ENCODE measurements around the gene CNIH3. TPM values are rescaled to one million over a fixed set of nuclear protein-coding genes. Genes with fewer than 3 reads are reported as not detected.

Gene CNIH3
- total RNA-seq, 4 donors from 2014 or later: 6.2 to 6.3 TPM; not detected in 2

DNA sequence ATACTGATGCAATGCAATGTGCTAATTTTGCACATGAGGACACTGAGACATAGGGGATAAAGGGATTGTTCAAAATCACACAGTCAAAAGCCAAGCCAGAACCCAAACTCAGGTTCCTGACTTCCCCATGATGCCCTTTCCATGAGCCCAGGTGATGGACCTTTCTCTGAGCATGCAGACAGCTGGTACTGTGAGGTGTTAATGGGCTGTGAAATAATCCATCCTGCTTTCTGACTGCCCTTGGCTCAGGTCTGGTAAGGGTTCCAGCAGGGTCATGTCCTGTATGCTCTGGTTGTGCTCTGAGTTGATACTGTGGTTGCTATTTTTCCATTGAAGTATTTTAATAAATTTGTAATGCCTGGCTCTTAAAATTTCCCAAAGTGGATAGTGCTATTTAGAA is 50.0 kb downstream of the CNIH3 start:
- H3K4me1 ChIP-seq: no peaks in the 10 kb centered on the region
- no peaks in the 10 kb centered on the region for H3K36me3 ChIP-seq
- no peak overlapping the region for H3K27ac ChIP-seq
- H3K27me3 ChIP-seq: no peaks in the 10 kb centered on the region
- TF ChIP-seq, protein P1, sequence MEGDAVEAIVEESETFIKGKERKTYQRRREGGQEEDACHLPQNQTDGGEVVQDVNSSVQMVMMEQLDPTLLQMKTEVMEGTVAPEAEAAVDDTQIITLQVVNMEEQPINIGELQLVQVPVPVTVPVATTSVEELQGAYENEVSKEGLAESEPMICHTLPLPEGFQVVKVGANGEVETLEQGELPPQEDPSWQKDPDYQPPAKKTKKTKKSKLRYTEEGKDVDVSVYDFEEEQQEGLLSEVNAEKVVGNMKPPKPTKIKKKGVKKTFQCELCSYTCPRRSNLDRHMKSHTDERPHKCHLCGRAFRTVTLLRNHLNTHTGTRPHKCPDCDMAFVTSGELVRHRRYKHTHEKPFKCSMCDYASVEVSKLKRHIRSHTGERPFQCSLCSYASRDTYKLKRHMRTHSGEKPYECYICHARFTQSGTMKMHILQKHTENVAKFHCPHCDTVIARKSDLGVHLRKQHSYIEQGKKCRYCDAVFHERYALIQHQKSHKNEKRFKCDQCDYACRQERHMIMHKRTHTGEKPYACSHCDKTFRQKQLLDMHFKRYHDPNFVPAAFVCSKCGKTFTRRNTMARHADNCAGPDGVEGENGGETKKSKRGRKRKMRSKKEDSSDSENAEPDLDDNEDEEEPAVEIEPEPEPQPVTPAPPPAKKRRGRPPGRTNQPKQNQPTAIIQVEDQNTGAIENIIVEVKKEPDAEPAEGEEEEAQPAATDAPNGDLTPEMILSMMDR (IDR thresholded peaks at IDR 0.05): no peak
- no peak for TF ChIP-seq POLR2A (IDR thresholded peaks at IDR 0.05)
- H3K9me3 ChIP-seq: no peaks in the 10 kb centered on the region
- DNase-seq: no peak
- intact Hi-C loops (cut with DNase I; ENCODE audit: low total_unique reads): no loop called here
- no peak overlapping the region for H3K4me3 ChIP-seq

- Histone ChIP-seq H3K36me3 (no peaks in the 10 kb centered on the region), H3K4me1 (no peaks in the 10 kb centered on the region), H3K9me3 (no peaks in the 10 kb centered on the region), H3K27ac (no peak overlapping the region), H3K27me3 (no peaks in the 10 kb centered on the region), H3K4me3 (no peak overlapping the region)
- DNase-seq: no peak
- intact Hi-C loops (cut with DNase I; ENCODE audit: low total_unique reads): no loop called here
- TF ChIP-seq, protein P1 (IDR thresholded peaks at IDR 0.05): no peak
- TF ChIP-seq POLR2A (IDR thresholded peaks at IDR 0.05): no peak
Measured at GRCh38 chr1:224666913-224667312, 50.8 kb downstream of the CNIH3 start.

DNA sequence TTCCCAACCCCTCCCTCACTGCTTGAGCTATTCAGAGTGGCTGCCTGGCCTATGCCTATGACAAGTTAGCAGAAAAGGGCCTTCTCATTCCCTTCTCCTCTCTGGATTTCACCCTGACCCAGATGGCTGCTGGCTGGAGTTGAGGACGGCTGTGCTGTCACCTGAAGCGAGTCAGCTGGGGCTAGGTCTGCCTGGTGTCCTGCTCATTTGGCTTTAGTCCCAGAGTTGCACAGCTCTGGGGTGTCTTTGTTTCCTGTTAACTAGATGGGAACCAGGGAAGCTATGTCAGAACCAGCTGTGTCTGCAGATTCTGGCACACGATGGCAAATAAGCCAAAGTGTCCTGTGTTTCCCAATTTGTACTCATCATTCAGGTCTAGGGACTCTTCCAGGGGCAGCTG is 52.9 kb downstream of the CNIH3 start:
- intact Hi-C loops (cut with DNase I; ENCODE audit: low total_unique reads): no loop called here

DNA sequence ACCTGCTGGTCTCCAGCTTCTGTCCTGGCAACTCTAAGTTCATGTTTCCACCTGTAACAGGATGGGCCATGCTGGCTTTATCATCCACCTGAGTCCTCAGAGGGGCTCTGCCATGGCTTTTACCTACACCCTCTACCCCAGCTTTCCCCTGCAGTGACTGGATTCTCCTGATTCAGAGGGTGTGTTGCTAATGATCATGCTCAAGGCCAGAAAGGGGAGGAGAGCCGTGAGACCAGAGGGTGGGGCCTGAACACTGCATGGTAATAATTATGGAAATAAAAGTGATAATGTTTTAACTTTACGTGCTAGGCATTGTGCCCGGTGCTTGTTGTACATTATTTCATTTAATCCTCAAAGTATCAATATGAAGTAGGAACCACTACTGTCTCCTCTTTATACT is 53.3 kb downstream of the CNIH3 start:
- Histone ChIP-seq H3K9me3 (no peaks in the 10 kb centered on the region), H3K36me3 (no peaks in the 10 kb centered on the region), H3K27ac (no peak overlapping the region), H3K4me1 (no peaks in the 10 kb centered on the region), H3K27me3 (no peaks in the 10 kb centered on the region), H3K4me3 (no peak overlapping the region)
- DNase-seq: no peak
- TF ChIP-seq POLR2A (IDR thresholded peaks at IDR 0.05): no peak
- TF ChIP-seq, protein P1 (IDR thresholded peaks at IDR 0.05): no peak
- intact Hi-C loops (cut with DNase I; ENCODE audit: low total_unique reads): no loop called here

More for the DNA sequence above, 52.9 kb downstream of the CNIH3 start:
- no peak for DNase-seq
- Histone ChIP-seq H3K4me3 (no peak overlapping the region), H3K27me3 (no peaks in the 10 kb centered on the region), H3K4me1 (no peaks in the 10 kb centered on the region), H3K36me3 (no peaks in the 10 kb centered on the region), H3K27ac (no peak overlapping the region), H3K9me3 (no peaks in the 10 kb centered on the region)
- TF ChIP-seq, protein P1 (IDR thresholded peaks at IDR 0.05): no peak
- no peak for TF ChIP-seq POLR2A (IDR thresholded peaks at IDR 0.05)

DNA sequence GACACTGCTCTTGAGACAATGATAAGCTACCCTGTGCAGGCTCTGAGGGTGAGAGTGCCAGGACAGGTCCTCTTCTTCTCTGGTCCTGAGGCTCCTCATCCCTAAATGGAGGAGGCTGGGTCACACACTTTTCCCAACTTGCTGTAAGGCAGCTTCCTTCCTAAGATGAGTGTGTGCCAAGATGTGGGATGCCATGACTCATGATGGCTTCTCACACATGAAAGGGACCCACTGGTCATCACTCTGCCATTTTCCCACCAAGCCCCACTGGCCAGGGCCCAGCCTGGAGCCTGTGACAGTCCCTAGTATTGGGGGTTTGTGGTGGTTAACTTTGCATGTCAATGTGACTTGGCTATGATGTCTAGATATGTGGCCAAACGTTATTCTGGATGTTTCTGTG is 54.4 kb downstream of the CNIH3 start:
- intact Hi-C loops (cut with DNase I; ENCODE audit: low total_unique reads): no loop called here
- TF ChIP-seq POLR2A (IDR thresholded peaks at IDR 0.05): no peak
- TF ChIP-seq, protein P1 (IDR thresholded peaks at IDR 0.05): no peak

More for the DNA sequence above, 54.4 kb downstream of the CNIH3 start:
- Histone ChIP-seq H3K27me3 (no peaks in the 10 kb centered on the region), H3K27ac (no peak overlapping the region), H3K9me3 (no peaks in the 10 kb centered on the region), H3K4me3 (no peak overlapping the region), H3K4me1 (no peaks in the 10 kb centered on the region), H3K36me3 (no peaks in the 10 kb centered on the region)
- DNase-seq: no peak

All from uterus (tissue), 4 donors.